Lower leg skin (tissue), 4 donors: ENCODE measurements around the gene PCSK6. TPM values are rescaled to one million over a fixed set of nuclear protein-coding genes. Genes with fewer than 3 reads are reported as not detected.
A peak's percentile ranks its signal among the peaks of the same experiment; 100 is the strongest.
"Not testable (repeated sequence)": the region's sequence is repeated elsewhere in the genome, so short reads cannot be mapped to it uniquely, and the experiment has no call there.

Source experiments
- DNase-seq, 2 donors: peaks; one replicate each; pipeline ENCODE4 v3.0.0-alpha.2; 2019; ENCODE audit warnings: low spot score in 2 of 2
- H3K4me3 ChIP-seq: fragments of 200-600 bp; sonication (generic); 2 replicates; pipeline ENCODE4 v1.5.1; 2017; ENCODE audit warnings: mild to moderate bottlenecking, low read depth; ENCODE audit not compliant: poor library complexity, severe bottlenecking
- POLR2A ChIP-seq, 2 donors: fragments of 450-650 bp; IDR thresholded peaks; one replicate each; pipeline ENCODE4 v1.6.1; 2016 to 2017; ENCODE audit warnings: antibody characterized with exemption in 2 of 2, mild to moderate bottlenecking in 1 of 2, moderate library complexity in 1 of 2
- WGBS, 2 donors: methylation state at CpG; one replicate each; pipeline ENCODE4 v1.1.5; 2018; 5-methylcytosine and 5-hydroxymethylcytosine counted together
- intact Hi-C: fragments of 100-400 bp; cut with DNase I; formaldehyde crosslinking; loops from one replicate; pipeline ENCODE4 v1.15.0; 2023; ENCODE audit warnings: low total_unique reads
- total RNA-seq, 4 donors: library from RNA; depleted of rRNA; stranded (reverse); fragments of >200 nt; gene quantifications; one replicate each; pipeline ENCODE4 v1.1.0, GENCODE V29; 2016
- TF ChIP-seq, protein P1 (sequence below), 3 donors: fragments of 450-650 bp; IDR thresholded peaks; one replicate each; pipeline ENCODE4 v1.5.1; 2016; ENCODE audit warnings: antibody characterized with exemption in 3 of 3, mild to moderate bottlenecking in 3 of 3, moderate library complexity in 2 of 3

PCSK6 gene
- total RNA-seq, 4 donors from 2014 or later: 20.1 to 45.4 (median 30.4) TPM

DNA sequence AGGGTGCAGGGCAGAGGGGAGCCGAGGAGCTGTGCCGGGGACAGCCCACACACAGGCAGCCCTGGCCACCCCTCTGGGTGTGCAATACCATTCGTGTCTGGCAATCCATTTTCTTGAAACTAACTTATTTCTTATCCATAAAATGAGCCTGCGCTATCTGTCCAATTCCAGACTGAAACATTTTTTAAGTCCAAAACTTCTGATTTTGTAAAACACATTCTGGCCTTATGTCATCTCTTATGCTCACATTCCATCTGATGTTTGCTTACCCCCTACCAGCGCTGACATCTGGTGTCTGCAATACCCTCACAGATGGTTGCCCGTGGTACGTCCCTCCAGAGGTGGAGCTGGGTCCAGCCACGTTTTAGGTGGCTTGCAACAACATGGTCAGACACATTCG is 31.8 kb downstream of the PCSK6 start:
- TF ChIP-seq, protein P1, sequence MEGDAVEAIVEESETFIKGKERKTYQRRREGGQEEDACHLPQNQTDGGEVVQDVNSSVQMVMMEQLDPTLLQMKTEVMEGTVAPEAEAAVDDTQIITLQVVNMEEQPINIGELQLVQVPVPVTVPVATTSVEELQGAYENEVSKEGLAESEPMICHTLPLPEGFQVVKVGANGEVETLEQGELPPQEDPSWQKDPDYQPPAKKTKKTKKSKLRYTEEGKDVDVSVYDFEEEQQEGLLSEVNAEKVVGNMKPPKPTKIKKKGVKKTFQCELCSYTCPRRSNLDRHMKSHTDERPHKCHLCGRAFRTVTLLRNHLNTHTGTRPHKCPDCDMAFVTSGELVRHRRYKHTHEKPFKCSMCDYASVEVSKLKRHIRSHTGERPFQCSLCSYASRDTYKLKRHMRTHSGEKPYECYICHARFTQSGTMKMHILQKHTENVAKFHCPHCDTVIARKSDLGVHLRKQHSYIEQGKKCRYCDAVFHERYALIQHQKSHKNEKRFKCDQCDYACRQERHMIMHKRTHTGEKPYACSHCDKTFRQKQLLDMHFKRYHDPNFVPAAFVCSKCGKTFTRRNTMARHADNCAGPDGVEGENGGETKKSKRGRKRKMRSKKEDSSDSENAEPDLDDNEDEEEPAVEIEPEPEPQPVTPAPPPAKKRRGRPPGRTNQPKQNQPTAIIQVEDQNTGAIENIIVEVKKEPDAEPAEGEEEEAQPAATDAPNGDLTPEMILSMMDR (IDR thresholded peaks at IDR 0.05): no peak
- no peak for TF ChIP-seq POLR2A (IDR thresholded peaks at IDR 0.05)
- DNase-seq: peak in 1 of 2 donors; percentile 10
- 75 to 82% methylated on average over 9 of the region's 9 CpGs for WGBS, 2 donors
- intact Hi-C loops: no loop called here
- no peak overlapping the region for H3K4me3 ChIP-seq

DNA sequence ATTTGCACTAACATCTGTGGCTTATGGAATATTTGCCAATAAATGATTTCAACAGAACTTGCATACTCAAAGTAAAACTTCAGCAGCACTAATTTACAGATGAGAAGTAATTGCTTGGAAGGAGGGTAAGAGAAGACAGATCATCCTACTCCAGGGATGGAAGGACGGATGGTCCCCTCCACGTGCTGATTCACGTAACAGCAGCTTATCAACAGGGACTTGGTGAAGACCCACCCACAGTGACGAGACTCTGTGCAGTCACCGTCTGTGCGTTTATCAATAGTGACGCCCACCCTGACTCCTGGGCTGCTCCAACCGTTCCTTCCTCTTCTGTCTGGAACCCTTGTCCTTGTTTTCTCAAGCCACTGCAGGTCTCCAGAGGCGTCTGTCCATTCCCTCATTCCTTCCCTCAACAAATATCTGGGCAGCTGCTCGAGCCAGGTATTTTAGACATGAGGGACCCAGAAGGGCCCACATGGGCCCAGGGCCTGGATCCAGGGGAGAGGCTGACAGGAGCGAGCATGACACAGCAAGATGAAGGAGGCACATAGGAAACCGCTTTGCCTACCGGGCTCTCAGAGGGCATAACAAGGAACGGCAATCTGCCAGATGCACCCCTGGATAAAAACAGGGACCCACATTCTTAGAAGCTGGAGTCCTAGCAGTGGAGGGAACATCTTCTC is 33.3 kb downstream of the PCSK6 start:
- no peak for TF ChIP-seq POLR2A (IDR thresholded peaks at IDR 0.05)
- TF ChIP-seq, protein P1 (IDR thresholded peaks at IDR 0.05): no peak
- intact Hi-C loops: no loop called here
- H3K4me3 ChIP-seq: no peak overlapping the region
- peak in 1 of 2 donors; percentile 69 for DNase-seq
- 73% methylated on average over 14 of the region's 14 CpGs for WGBS, 2 donors

GRCh38 chr15:101455291-101456025 is 34.0 kb downstream of the PCSK6 start:
- DNase-seq: peak in 1 of 2 donors; percentile 88
- TF ChIP-seq, protein P1 (IDR thresholded peaks at IDR 0.05): no peak
- TF ChIP-seq POLR2A (IDR thresholded peaks at IDR 0.05): no peak
- intact Hi-C loops: no loop called here
- 26 to 36% methylated on average over 11 of the region's 11 CpGs for WGBS, 2 donors
- H3K4me3 ChIP-seq: no peak overlapping the region

GRCh38 chr15:101454781-101455180 is 34.7 kb downstream of the PCSK6 start:
- 94 to 95% methylated on average over 5 of the region's 5 CpGs for WGBS, 2 donors
- intact Hi-C loops, H3K4me3 ChIP-seq, DNase-seq: not testable (repeated sequence)

GRCh38 chr15:101454365-101454764 is 35.1 kb downstream of the PCSK6 start:
- intact Hi-C loops: no loop called here
- WGBS, 2 donors: 84 to 85% methylated on average over 8 of the region's 8 CpGs
- TF ChIP-seq, protein P1 (IDR thresholded peaks at IDR 0.05): no peak
- no peak for TF ChIP-seq POLR2A (IDR thresholded peaks at IDR 0.05)
- no peak overlapping the region for H3K4me3 ChIP-seq
- peak in 1 of 2 donors; percentile 72 for DNase-seq
